ENCODE results near the gene GIMAP6. TPM values are rescaled to one million over a fixed set of nuclear protein-coding genes. Genes with fewer than 3 reads are reported as not detected.

The GIMAP6 gene
- total RNA-seq, 1 donor from 2014 or later: not detected

DNA sequence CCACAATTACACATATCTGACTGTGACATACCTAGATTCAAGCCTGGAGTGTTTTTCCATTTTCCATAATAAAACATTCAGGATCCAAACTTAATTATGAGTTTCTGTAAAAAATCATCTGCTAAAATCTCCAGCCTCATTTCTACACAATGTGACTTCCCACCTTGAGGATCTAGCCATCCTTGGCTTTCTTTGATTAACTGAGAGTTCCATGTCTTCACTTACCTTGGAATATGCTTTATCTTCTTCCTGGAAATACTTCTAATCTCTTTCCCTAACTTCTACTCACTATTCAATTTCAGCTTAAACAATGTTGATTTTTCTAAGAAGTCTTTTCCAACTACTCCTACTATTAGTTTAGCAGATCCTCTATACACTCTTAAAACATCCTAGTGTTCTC lies 36.8 kb upstream of the GIMAP6 start:
- H3K9me3 Mint-ChIP-seq (ENCODE audit: low read depth): peaks cover 19% of the 10 kb centered on the region
- no peaks in the 10 kb centered on the region for H3K4me1 Mint-ChIP-seq (ENCODE audit: low read depth)

DNA sequence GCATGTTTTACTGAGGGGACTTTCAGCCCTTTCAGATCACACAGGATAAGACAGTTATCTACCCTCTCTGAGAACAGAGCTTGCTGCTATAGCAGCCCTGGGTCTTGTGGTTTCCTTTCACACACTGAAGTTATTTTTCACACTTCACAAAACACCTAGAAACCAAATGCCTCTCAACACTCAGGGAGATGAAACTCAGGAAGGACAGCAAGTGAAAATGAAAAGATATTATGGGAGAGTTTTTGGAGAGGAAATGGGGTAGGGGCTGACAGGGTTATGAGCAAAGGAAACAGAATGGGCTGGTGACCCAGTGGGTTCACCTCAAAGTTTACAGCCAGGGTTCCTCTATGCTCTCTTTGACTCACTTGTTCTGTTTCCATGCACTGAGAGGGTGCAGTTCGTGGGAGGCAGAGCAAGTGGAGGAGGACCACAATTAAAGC lies 36.3 kb upstream of the GIMAP6 start:
- no peak overlapping the region for H3K4me3 Mint-ChIP-seq (ENCODE audit: unreplicated experiment)
- no peaks in the 10 kb centered on the region for H3K27me3 Mint-ChIP-seq (ENCODE audit: low read depth)
- TF ChIP-seq, protein P1, sequence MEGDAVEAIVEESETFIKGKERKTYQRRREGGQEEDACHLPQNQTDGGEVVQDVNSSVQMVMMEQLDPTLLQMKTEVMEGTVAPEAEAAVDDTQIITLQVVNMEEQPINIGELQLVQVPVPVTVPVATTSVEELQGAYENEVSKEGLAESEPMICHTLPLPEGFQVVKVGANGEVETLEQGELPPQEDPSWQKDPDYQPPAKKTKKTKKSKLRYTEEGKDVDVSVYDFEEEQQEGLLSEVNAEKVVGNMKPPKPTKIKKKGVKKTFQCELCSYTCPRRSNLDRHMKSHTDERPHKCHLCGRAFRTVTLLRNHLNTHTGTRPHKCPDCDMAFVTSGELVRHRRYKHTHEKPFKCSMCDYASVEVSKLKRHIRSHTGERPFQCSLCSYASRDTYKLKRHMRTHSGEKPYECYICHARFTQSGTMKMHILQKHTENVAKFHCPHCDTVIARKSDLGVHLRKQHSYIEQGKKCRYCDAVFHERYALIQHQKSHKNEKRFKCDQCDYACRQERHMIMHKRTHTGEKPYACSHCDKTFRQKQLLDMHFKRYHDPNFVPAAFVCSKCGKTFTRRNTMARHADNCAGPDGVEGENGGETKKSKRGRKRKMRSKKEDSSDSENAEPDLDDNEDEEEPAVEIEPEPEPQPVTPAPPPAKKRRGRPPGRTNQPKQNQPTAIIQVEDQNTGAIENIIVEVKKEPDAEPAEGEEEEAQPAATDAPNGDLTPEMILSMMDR (IDR thresholded peaks at IDR 0.05): no peak

More for the DNA sequence above, 36.8 kb upstream of the GIMAP6 start:
- no peaks in the 10 kb centered on the region for H3K27me3 Mint-ChIP-seq (ENCODE audit: low read depth)
- H3K27ac Mint-ChIP-seq (ENCODE audit: unreplicated experiment): no peak overlapping the region
- H3K4me3 Mint-ChIP-seq (ENCODE audit: unreplicated experiment): no peak overlapping the region
- TF ChIP-seq, protein P1 (IDR thresholded peaks at IDR 0.05): no peak
- no peak for DNase-seq (ENCODE audit: low spot score)
- peaks cover 2% of the 10 kb centered on the region for H3K36me3 Mint-ChIP-seq (ENCODE audit: low read depth)

DNA sequence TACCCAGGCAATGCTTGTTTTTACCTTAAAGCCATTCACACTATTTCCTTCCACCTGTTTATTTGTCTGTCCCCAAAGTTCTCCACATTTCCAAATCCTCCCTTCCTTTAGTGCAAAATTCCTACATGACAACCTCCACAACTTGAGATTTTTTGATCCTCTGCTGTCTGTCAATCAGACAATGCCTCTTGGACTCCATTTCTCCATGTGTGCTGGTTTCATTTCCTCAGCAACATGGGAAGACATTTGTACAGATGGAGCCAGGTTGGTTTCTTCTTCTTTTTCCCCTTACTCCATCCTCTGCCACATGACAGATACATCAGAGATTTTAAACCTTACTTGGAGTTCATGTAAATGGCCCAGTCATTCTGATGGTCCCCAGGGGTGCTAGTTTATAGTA lies 34.2 kb upstream of the GIMAP6 start:
- H3K4me3 Mint-ChIP-seq (ENCODE audit: unreplicated experiment): no peak overlapping the region
- H3K36me3 Mint-ChIP-seq (ENCODE audit: low read depth): peaks cover 2% of the 10 kb centered on the region
- no peak for DNase-seq (ENCODE audit: low spot score)
- peaks cover 14% of the 10 kb centered on the region for H3K9me3 Mint-ChIP-seq (ENCODE audit: low read depth)
- H3K4me1 Mint-ChIP-seq (ENCODE audit: low read depth): no peaks in the 10 kb centered on the region
- no peaks in the 10 kb centered on the region for H3K27me3 Mint-ChIP-seq (ENCODE audit: low read depth)
- no peak overlapping the region for H3K27ac Mint-ChIP-seq (ENCODE audit: unreplicated experiment)
- TF ChIP-seq, protein P1 (IDR thresholded peaks at IDR 0.05): no peak

More for the DNA sequence above, 36.3 kb upstream of the GIMAP6 start:
- no peak overlapping the region for H3K27ac Mint-ChIP-seq (ENCODE audit: unreplicated experiment)
- no peaks in the 10 kb centered on the region for H3K4me1 Mint-ChIP-seq (ENCODE audit: low read depth)
- H3K36me3 Mint-ChIP-seq (ENCODE audit: low read depth): peaks cover 2% of the 10 kb centered on the region
- peaks cover 19% of the 10 kb centered on the region for H3K9me3 Mint-ChIP-seq (ENCODE audit: low read depth)
- no peak for DNase-seq (ENCODE audit: low spot score)

DNA sequence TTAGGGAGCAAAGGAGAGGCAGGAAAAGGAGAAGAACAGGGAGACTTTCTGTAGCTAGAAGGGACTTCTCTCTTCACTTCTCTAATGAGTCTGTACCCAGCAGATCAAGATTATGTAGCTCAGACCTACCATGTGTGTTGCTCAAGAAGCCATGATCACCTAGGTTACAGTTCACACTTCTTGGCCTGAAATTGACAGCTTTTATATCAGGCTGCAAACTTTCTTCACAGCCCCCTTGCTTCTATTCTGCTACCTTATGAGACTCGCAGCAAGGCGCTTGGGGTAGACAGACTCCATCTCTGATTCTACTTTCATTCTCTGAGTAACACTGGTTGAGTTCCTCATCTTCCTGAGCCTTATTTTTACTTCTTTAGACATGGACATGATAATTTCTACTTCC lies 33.7 kb upstream of the GIMAP6 start:
- no peaks in the 10 kb centered on the region for H3K4me1 Mint-ChIP-seq (ENCODE audit: low read depth)
- peaks cover 2% of the 10 kb centered on the region for H3K36me3 Mint-ChIP-seq (ENCODE audit: low read depth)
- H3K27me3 Mint-ChIP-seq (ENCODE audit: low read depth): no peaks in the 10 kb centered on the region
- DNase-seq (ENCODE audit: low spot score): no peak
- no peak overlapping the region for H3K4me3 Mint-ChIP-seq (ENCODE audit: unreplicated experiment)
- H3K9me3 Mint-ChIP-seq (ENCODE audit: low read depth): peaks cover 12% of the 10 kb centered on the region
- H3K27ac Mint-ChIP-seq (ENCODE audit: unreplicated experiment): no peak overlapping the region
- TF ChIP-seq, protein P1 (IDR thresholded peaks at IDR 0.05): no peak

DNA sequence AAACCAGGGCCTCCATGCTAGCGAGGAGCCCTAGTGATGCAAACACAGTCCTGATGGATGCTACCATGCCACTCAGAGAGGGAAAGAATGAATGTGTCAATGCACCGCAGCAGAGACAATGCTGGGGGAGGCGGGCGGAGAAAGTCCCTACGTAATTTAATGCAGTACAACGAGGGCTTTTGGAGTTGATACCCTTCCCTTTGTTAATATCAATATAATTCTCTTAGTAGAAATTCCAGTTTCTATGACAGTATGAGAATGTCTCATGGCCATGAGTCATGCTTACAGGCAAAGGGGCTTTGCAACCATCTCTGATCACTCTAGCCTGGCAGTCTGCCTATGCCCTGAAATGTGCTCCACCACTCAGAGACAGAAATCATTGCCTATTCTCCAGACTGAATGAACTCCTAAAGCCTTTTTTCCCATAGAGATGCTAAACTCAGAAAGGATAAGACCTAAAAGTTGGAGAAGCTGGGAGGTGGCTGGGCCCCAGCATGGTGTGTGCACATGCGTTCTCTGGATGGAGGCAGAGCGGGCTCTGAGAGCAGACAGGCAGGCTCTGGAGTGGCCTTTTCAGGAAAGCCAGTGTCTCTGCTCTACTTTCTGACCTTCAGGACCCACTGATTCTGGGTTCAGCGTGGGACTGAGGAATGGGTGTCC lies 33.0 kb upstream of the GIMAP6 start:
- no peaks in the 10 kb centered on the region for H3K27me3 Mint-ChIP-seq (ENCODE audit: low read depth)
- TF ChIP-seq, protein P1 (IDR thresholded peaks at IDR 0.05): no peak
- no peak overlapping the region for H3K27ac Mint-ChIP-seq (ENCODE audit: unreplicated experiment)
- H3K4me1 Mint-ChIP-seq (ENCODE audit: low read depth): no peaks in the 10 kb centered on the region
- H3K4me3 Mint-ChIP-seq (ENCODE audit: unreplicated experiment): no peak overlapping the region
- peaks cover 12% of the 10 kb centered on the region for H3K9me3 Mint-ChIP-seq (ENCODE audit: low read depth)
- H3K36me3 Mint-ChIP-seq (ENCODE audit: low read depth): peaks cover 2% of the 10 kb centered on the region
- DNase-seq (ENCODE audit: low spot score): no peak
